HepG2 (cell line): Measurements from ENCODE around the gene XRCC5. TPM values are rescaled to one million over a fixed set of nuclear protein-coding genes. Genes with fewer than 3 reads are reported as not detected.

Experiments
- ATAC-seq: fragments of 200-7000 bp; cut with Tn5 transposase; 3 replicates; pipeline ENCODE4 v1.9.1; 2020; ENCODE audit warnings: mild to moderate bottlenecking, moderate library complexity
- BruUV-seq: library from RNA; stranded (reverse); fragments of 400-500 nt; replicated peaks from 2 replicates; lab custom pipeline; 2021; lab: Mats Ljungman, UMichigan
- CTCF ChIA-PET: fragments of 300-600 bp; formaldehyde crosslinking; extraction: SDS; loops from one replicate; lab custom pipeline; 2021; ENCODE audit warnings: low total read pairs, inconsistent platforms, low intra/inter-chr PET ratio; lab: Yijun Ruan, JAX
- POLR2A ChIA-PET: fragments of 350-600 bp; sonication (Branson Sonifier 250); formaldehyde crosslinking; loops from one replicate; lab custom pipeline; 2020; ENCODE audit warnings: antibody characterized with exemption, inconsistent platforms; lab: Yijun Ruan, JAX
- DNase-seq: peaks from one replicate; pipeline ENCODE4 v3.0.0-alpha.2; 2015; ENCODE audit warnings: low spot score
- FAIRE-seq: peaks from 3 replicates; lab custom pipeline; 2011; peaks lifted over from hg19 to GRCh38; lab: Jason Lieb, UNC
- H2AFZ ChIP-seq: one replicate; pipeline ENCODE4 v1.6.1; 2011; ENCODE audit warnings: low read length, inconsistent platforms
- H3K27ac ChIP-seq: fragments of 300-600 bp; 3 replicates; pipeline ENCODE4 v1.8.0; 2011; ENCODE audit warnings: mixed run types, mild to moderate bottlenecking, mixed read lengths, low read length, inconsistent platforms; ENCODE audit not compliant: insufficient read depth; ENCODE audit errors: extremely low read length
- H3K27me3 ChIP-seq, 2 experiments: fragments of 200-600 bp in 1 of 2; 2 replicates in 1 of 2; 3 replicates in 1 of 2; pipeline versions ENCODE4 v1.6.0 to v1.8.0; 2011; ENCODE audit warnings: low read length in 2 of 2, mild to moderate bottlenecking in 2 of 2, moderate library complexity in 2 of 2, inconsistent platforms in 1 of 2; ENCODE audit not compliant: insufficient read depth in 2 of 2, control insufficient read depth in 1 of 2
- H3K36me3 ChIP-seq, 2 experiments: fragments of 200-600 bp in 1 of 2; replicated peaks in 1 of 2; 2 replicates in 1 of 2; 3 replicates in 1 of 2; pipeline versions ENCODE4 v1.5.1 to v1.8.0; 2011; ENCODE audit warnings: low read length in 2 of 2, inconsistent platforms in 1 of 2; ENCODE audit not compliant: insufficient read depth in 2 of 2, control insufficient read depth in 1 of 2
- H3K4me1 ChIP-seq: 2 replicates; pipeline ENCODE4 v1.5.1; 2012; ENCODE audit warnings: low read length, inconsistent platforms; ENCODE audit not compliant: insufficient read depth
- H3K4me2 ChIP-seq: 2 replicates; pipeline ENCODE4 v1.6.0; 2011; ENCODE audit warnings: low read depth, low read length, inconsistent platforms
- H3K4me3 ChIP-seq, 3 experiments: fragments of 200-600 bp in 1 of 3; sonication (generic), shearing (Covaris generic) in 1 of 3; replicated peaks in 1 of 3; 2 replicates each; pipeline ENCODE4 v1.5.1; 2011 to 2016; ENCODE audit warnings: low read length in 3 of 3, inconsistent platforms in 2 of 3, low read depth in 2 of 3, mild to moderate bottlenecking in 2 of 3, control low read depth in 1 of 3, mixed read lengths in 1 of 3; ENCODE audit not compliant: insufficient read depth in 1 of 3
- H3K79me2 ChIP-seq: one replicate; pipeline ENCODE4 v1.6.1; 2011; ENCODE audit warnings: low read length, inconsistent platforms; ENCODE audit not compliant: insufficient read depth
- H3K9ac ChIP-seq: 2 replicates; pipeline ENCODE4 v1.6.0; 2011; ENCODE audit warnings: mild to moderate bottlenecking, low read depth, low read length, inconsistent platforms; ENCODE audit not compliant: insufficient read depth
- H3K9me3 ChIP-seq: 2 replicates; pipeline ENCODE4 v1.5.1; 2012; ENCODE audit warnings: mild to moderate bottlenecking, low read length
- H4K20me1 ChIP-seq: 2 replicates; pipeline ENCODE4 v1.6.0; 2011; ENCODE audit warnings: inconsistent platforms, mild to moderate bottlenecking, low read length, moderate library complexity; ENCODE audit not compliant: insufficient read depth
- EP300 ChIP-seq, 3 experiments: sonication (generic) in 1 of 3; formaldehyde crosslinking in 1 of 3; IDR thresholded peaks; 2 replicates each; pipeline versions ENCODE4 v1.5.1 to v1.6.1; 2011 to 2020; ENCODE audit warnings: low read depth in 2 of 3, low read length in 2 of 3, borderline replicate concordance in 1 of 3, improper control_type of control experiment in 1 of 3, mild to moderate bottlenecking in 1 of 3, missing genetic modification reagents in 1 of 3, moderate library complexity in 1 of 3
- HNF4A ChIP-seq: sonication (generic); formaldehyde crosslinking; IDR thresholded peaks from 2 replicates; pipeline ENCODE4 v1.4.0; 2020; ENCODE audit warnings: missing genetic modification reagents
- KDM1A ChIP-seq: IDR thresholded peaks from 2 replicates; pipeline ENCODE4 v1.6.1; 2016; ENCODE audit warnings: missing compliant biosample characterization
- KMT2A ChIP-seq: sonication (generic); formaldehyde crosslinking; IDR thresholded peaks from 2 replicates; pipeline ENCODE4 v1.4.0; 2020; ENCODE audit warnings: missing genetic modification reagents
- LCORL ChIP-seq, 2 experiments: fragments of 450-650 bp in 1 of 2; sonication (generic) in 1 of 2; formaldehyde crosslinking in 1 of 2; IDR thresholded peaks; 2 replicates each; pipeline versions ENCODE4 v1.5.0 to v1.6.1; 2017 to 2020; ENCODE audit warnings: antibody characterized with exemption in 1 of 2, missing genetic modification reagents in 1 of 2
- NKX3-1 ChIP-seq: sonication (generic); formaldehyde crosslinking; IDR thresholded peaks from 2 replicates; pipeline ENCODE4 v1.5.0; 2020; ENCODE audit warnings: missing genetic modification reagents
- POLR2AphosphoS2 ChIP-seq: IDR thresholded peaks from 2 replicates; pipeline ENCODE4 v1.6.1; 2011; ENCODE audit warnings: low read depth, low read length, improper control_type of control experiment
- SYNCRIP ChIP-seq: fragments of 200-400 bp; formaldehyde crosslinking; IDR thresholded peaks from 2 replicates; pipeline ENCODE4 v1.6.1; 2018; ENCODE audit warnings: mild to moderate bottlenecking, low read depth, low read length; ENCODE audit not compliant: insufficient read depth
- ZNF10 ChIP-seq: sonication (generic); formaldehyde crosslinking; IDR thresholded peaks from 2 replicates; pipeline ENCODE4 v1.4.0; 2020; ENCODE audit warnings: mild to moderate bottlenecking, low read depth, missing genetic modification reagents, borderline replicate concordance
- ZNF296 ChIP-seq: sonication (generic); formaldehyde crosslinking; conservative IDR thresholded peaks from 2 replicates; pipeline ENCODE4 v1.5.0; 2020; ENCODE audit warnings: mild to moderate bottlenecking, missing genetic modification reagents
- ZNF530 ChIP-seq: sonication (generic); formaldehyde crosslinking; IDR thresholded peaks from 2 replicates; pipeline ENCODE4 v1.5.0; 2020; ENCODE audit warnings: low read depth, mild to moderate bottlenecking, missing genetic modification reagents
- ZNF629 ChIP-seq: sonication (generic); formaldehyde crosslinking; conservative IDR thresholded peaks from 2 replicates; pipeline ENCODE4 v1.5.0; 2020; ENCODE audit warnings: missing genetic modification reagents
- WGBS: methylation state at CpG from one replicate; pipeline ENCODE4 v1.1.6; 2017; ENCODE audit warnings: low lambda C conversion rate; 5-methylcytosine and 5-hydroxymethylcytosine counted together
- in situ Hi-C: cut with HindIII; loops from 2 replicates; pipeline ENCODE4 v1.10.0; 2017; ENCODE audit warnings: low pct_unique_long_range_greater_than_20kb; ENCODE audit not compliant: extremely low pct_ligation_motif_present
- intact Hi-C: fragments of 100-400 bp; cut with micrococcal nuclease; formaldehyde crosslinking; loops from one replicate; pipeline ENCODE4 v1.10.0; 2022; ENCODE audit not compliant: unreplicated experiment
- polyA plus RNA-seq, 8 experiments: library from polyadenylated mRNA; depleted of rRNA in 3 of 8; stranded (reverse) in 7 of 8; unstranded in 1 of 8; fragments of >200 nt; fragmentation: Illumina TruSeq in 4 of 8; extraction: Trizol in 4 of 8; gene quantifications; 2 replicates each; pipeline versions ENCODE4 v1.2.1 to v1.2.3, GENCODE V29; 2011 to 2016; ENCODE audit warnings: low read depth in 4 of 8, missing spikeins in 1 of 8, mixed read lengths in 1 of 8; ENCODE audit not compliant: insufficient read depth in 1 of 8
- total RNA-seq, 5 experiments: library from RNA; depleted of rRNA; stranded (reverse); fragments of >200 nt; fragmentation: Illumina TruSeq; extraction: Trizol; gene quantifications; 2 replicates each; pipeline ENCODE4 v1.2.3, GENCODE V29; 2016; ENCODE audit warnings: low read depth in 1 of 5
- TF ChIP-seq, protein P1 (sequence below): sonication (generic); formaldehyde crosslinking; IDR thresholded peaks from 2 replicates; pipeline ENCODE4 v1.4.0; 2020; ENCODE audit warnings: missing genetic modification reagents
- TF ChIP-seq, protein P2 (sequence below): IDR thresholded peaks from 2 replicates; pipeline ENCODE4 v1.4.0; 2020; ENCODE audit warnings: mild to moderate bottlenecking, missing genetic modification reagents
- TF ChIP-seq, protein P3 (sequence below), 2 experiments: sonication (generic) in 1 of 2; formaldehyde crosslinking in 1 of 2; IDR thresholded peaks; 2 replicates each; pipeline versions ENCODE4 v1.4.0 to v1.6.1; 2018 to 2020; ENCODE audit warnings: missing genetic modification reagents in 2 of 2, borderline replicate concordance in 1 of 2, low read depth in 1 of 2, mild to moderate bottlenecking in 1 of 2, missing biosample characterization in 1 of 2

XRCC5 gene
- total and polyA plus RNA-seq, 2 of the 13 experiments (the other 11 are each of a cell fraction or from before 2014, with no cell fraction given): 264 to 454 TPM

DNA sequence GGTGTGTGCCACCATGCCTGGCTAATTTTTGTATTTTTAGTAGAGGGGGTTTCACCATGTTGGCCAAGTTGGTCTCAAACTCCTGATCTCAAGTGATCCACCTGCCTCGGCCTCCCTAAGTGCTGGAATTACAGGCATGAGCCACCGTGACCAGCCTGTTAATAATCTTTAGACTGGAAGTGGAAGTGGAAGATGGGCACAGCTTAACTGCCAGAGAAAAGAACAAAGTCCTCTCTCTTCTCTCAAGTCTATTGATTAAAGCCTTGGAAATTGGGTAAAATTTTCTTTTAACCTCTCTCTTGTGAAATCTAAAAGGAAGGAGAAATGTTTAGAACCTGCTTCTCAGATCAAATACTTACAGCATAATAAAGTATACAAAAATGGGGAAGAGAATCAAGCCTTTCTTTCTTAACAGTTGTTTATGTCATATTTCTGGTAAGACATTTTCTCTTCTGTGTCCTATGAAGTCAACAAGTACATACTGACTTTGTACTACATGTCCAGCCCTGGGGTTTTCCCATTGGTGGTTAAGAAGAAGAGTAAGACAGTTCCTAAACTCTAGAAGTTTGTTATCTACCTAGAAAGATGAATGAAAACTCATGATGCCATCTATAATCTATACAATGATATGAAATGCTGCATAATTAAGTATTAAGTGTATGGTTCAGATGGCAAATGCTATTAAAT, 22.8 kb upstream of the XRCC5 start:
- H3K4me1 ChIP-seq: peaks cover 49% of the 10 kb centered on the region
- CTCF ChIA-PET: no interaction called here
- H3K9ac ChIP-seq: no peak overlapping the region
- WGBS: 35% methylated on average over 2 of the region's 2 CpGs
- H3K79me2 ChIP-seq: peaks cover 15% of the 10 kb centered on the region
- 0 out of 2 replicates have a peak overlapping the region, but pooled peaks have one; percentile 1 for H3K4me2 ChIP-seq
- H3K36me3 ChIP-seq: no peaks in the 10 kb centered on the region; a peak in 1 of 5 replicates
- intact Hi-C loops (no loop called here), in situ Hi-C loops (no loop called here)
- FAIRE-seq (no peak), ATAC-seq (no peak), DNase-seq (no peak)
- peak overlapping the region; percentile 14 for H3K27ac ChIP-seq
- H3K27me3 ChIP-seq: no peaks in the 10 kb centered on the region; a peak in 2 of 5 replicates
- H2AFZ ChIP-seq: no peak overlapping the region
- no TSS peak for BruUV-seq
- no peaks in the 10 kb centered on the region for H4K20me1 ChIP-seq
- POLR2A ChIA-PET: interaction anchor here (1.9 kb wide), 2 partner anchors 21 to 23 kb away, joined by 8 to 12 read pairs; partner anchors contain the start of gene XRCC5
- no peak overlapping the region for H3K4me3 ChIP-seq
- H3K9me3 ChIP-seq: no peaks in the 10 kb centered on the region
- TF ChIP-seq SYNCRIP (no peak), ZNF10 (CRISPR knock-in tag) (no peak), EP300 (IDR thresholded peaks at IDR 0.05; ENCODE audit: low read depth in 2 of 2, low read length in 2 of 2) (0 out of 4 replicates have a peak, but pooled peaks of 1 of the 2 experiments have one; percentile 10), EP300 (CRISPR knock-in tag; IDR thresholded peaks at IDR 0.05; ENCODE audit: borderline replicate concordance) (no peak), KMT2A (no peak), ZNF629 (peak; percentile 23; the same call in 1 of the 2 replicates), ZNF296 (CRISPR knock-in tag) (no peak), KDM1A (CRISPR knock-in tag) (no peak), ZNF530 (CRISPR knock-in tag) (no peak), LCORL (IDR thresholded peaks at IDR 0.05) (no peak), LCORL (CRISPR knock-in tag; IDR thresholded peaks at IDR 0.05) (no peak), HNF4A (CRISPR knock-in tag) (peak; percentile 53; the same call in 1 of the 2 replicates), POLR2AphosphoS2 (no peak), NKX3-1 (no peak)
- TF ChIP-seq, protein P1, sequence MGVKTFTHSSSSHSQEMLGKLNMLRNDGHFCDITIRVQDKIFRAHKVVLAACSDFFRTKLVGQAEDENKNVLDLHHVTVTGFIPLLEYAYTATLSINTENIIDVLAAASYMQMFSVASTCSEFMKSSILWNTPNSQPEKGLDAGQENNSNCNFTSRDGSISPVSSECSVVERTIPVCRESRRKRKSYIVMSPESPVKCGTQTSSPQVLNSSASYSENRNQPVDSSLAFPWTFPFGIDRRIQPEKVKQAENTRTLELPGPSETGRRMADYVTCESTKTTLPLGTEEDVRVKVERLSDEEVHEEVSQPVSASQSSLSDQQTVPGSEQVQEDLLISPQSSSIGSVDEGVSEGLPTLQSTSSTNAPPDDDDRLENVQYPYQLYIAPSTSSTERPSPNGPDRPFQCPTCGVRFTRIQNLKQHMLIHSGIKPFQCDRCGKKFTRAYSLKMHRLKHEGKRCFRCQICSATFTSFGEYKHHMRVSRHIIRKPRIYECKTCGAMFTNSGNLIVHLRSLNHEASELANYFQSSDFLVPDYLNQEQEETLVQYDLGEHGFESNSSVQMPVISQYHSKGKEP (CRISPR knock-in tag): no peak
- TF ChIP-seq, protein P2, sequence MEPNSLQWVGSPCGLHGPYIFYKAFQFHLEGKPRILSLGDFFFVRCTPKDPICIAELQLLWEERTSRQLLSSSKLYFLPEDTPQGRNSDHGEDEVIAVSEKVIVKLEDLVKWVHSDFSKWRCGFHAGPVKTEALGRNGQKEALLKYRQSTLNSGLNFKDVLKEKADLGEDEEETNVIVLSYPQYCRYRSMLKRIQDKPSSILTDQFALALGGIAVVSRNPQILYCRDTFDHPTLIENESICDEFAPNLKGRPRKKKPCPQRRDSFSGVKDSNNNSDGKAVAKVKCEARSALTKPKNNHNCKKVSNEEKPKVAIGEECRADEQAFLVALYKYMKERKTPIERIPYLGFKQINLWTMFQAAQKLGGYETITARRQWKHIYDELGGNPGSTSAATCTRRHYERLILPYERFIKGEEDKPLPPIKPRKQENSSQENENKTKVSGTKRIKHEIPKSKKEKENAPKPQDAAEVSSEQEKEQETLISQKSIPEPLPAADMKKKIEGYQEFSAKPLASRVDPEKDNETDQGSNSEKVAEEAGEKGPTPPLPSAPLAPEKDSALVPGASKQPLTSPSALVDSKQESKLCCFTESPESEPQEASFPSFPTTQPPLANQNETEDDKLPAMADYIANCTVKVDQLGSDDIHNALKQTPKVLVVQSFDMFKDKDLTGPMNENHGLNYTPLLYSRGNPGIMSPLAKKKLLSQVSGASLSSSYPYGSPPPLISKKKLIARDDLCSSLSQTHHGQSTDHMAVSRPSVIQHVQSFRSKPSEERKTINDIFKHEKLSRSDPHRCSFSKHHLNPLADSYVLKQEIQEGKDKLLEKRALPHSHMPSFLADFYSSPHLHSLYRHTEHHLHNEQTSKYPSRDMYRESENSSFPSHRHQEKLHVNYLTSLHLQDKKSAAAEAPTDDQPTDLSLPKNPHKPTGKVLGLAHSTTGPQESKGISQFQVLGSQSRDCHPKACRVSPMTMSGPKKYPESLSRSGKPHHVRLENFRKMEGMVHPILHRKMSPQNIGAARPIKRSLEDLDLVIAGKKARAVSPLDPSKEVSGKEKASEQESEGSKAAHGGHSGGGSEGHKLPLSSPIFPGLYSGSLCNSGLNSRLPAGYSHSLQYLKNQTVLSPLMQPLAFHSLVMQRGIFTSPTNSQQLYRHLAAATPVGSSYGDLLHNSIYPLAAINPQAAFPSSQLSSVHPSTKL (CRISPR knock-in tag): no peak
- TF ChIP-seq, protein P3, sequence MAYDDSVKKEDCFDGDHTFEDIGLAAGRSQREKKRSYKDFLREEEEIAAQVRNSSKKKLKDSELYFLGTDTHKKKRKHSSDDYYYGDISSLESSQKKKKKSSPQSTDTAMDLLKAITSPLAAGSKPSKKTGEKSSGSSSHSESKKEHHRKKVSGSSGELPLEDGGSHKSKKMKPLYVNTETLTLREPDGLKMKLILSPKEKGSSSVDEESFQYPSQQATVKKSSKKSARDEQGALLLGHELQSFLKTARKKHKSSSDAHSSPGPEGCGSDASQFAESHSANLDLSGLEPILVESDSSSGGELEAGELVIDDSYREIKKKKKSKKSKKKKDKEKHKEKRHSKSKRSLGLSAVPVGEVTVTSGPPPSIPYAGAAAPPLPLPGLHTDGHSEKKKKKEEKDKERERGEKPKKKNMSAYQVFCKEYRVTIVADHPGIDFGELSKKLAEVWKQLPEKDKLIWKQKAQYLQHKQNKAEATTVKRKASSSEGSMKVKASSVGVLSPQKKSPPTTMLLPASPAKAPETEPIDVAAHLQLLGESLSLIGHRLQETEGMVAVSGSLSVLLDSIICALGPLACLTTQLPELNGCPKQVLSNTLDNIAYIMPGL (CRISPR knock-in tag; IDR thresholded peaks at IDR 0.05; ENCODE audit: borderline replicate concordance in 1 of 2, low read depth in 1 of 2): no peak
